ENCODE measurements around the gene CNOT11.
"Not testable (repeated sequence)": the region's sequence is repeated elsewhere in the genome, so short reads cannot be mapped to it uniquely, and the experiment has no call there.

CNOT11 gene

DNA sequence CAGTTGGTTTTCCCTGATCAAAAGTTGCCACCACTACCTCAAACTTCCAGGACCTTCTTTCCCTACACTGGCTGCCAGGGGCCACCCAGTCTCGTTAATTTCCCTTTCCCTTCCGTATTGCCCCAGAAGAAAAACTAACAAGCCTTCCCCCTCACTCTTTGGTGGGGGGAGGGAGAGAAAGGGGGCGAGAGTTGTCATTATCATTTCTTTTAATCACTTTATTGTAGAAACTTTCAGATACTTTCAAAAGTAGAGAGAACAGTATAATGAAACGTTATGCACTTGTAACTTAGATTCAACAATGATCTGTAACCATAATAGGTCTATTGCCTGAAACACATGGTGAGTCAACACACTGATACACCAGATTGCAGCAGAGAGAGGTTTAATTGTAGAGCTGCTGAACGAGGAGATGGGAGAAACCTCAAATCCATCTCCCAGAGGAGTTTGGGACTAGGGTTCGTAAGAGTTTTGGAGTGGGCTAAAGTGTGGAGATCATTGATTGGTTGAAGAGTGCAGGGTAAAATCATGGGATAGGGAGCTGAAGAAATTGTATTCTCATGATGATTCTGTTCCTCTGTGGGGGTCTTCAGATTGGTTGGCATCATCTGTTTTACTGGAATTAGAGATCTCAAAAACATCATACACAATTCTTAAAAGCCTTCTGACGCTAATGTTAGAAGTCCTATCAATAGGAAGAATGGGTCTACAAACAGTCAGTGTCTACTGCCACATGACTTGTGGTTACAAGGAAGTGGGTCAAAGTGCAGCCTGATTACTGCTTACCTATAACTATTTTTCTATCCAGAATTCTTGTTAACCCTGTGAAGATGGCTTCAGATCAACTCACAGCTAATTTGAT is 58.4 kb downstream of the CNOT11 start:
- DNase-seq = peak; percentile 35 to 71

DNA sequence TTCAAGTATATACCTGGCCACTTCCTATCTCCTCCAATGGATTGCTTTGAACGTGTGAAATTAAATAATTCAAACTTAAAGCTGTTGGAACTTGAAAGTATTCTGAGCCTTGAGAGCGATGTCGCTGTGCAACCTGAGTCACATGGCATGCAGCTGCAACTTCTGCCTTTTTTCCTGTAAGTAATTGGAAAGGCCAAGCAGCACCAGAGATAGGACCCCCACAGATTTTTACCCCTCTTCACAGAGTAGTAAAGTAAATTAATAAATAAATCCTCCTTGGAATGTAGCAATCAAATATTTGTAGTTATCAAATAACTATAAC is 59.0 kb downstream of the CNOT11 start:
- DNase-seq = no peak

DNA sequence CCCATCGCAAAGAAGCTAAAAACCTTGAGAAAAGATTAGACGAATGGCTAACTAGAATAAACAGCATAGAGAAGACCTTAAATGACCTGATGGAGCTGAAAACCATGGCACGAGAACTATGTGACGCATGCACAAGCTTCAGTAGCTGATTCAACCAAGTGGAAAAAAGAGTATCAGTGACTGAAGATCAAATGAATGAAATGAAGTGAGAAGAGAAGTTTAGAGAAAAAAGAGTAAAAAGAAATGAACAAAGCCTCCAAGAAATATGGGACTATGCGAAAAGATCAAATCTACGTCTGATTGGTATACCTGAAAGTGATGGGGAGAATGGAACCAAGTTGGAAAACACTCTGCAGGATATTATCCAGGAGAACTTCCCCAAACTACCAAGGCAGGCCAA is 63.9 kb downstream of the CNOT11 start:
- DNase-seq = not testable (repeated sequence)

Measured in CD4-positive, alpha-beta T cell treated with Interleukin-4 for 1 hour (primary cell).